Fibroblast of lung (primary cell): ENCODE results near the gene ADGRV1. TPM values are rescaled to one million over a fixed set of nuclear protein-coding genes. Genes with fewer than 3 reads are reported as not detected.

Experiments used
- DNase-seq, 2 donors: peaks; one replicate each; pipeline versions ENCODE4 v3.0.0 to v3.0.0-alpha.2; 2010; ENCODE audit warnings: low read depth in 2 of 2
- H2AFZ ChIP-seq: 2 replicates; pipeline ENCODE4 v1.5.1; 2012; ENCODE audit warnings: low read length, control low read depth, inconsistent platforms
- H3K27ac ChIP-seq: 2 replicates; pipeline ENCODE4 v1.5.1; 2011; ENCODE audit warnings: low read length, control low read depth; ENCODE audit not compliant: insufficient read depth
- H3K27me3 ChIP-seq: 2 replicates; pipeline ENCODE4 v1.5.1; 2011; ENCODE audit warnings: mild to moderate bottlenecking, low read length; ENCODE audit not compliant: control insufficient read depth, insufficient read depth
- H3K36me3 ChIP-seq: 2 replicates; pipeline ENCODE4 v1.5.1; 2011; ENCODE audit warnings: low read length; ENCODE audit not compliant: control insufficient read depth, insufficient read depth
- H3K4me1 ChIP-seq: 2 replicates; pipeline ENCODE4 v1.5.1; 2011; ENCODE audit warnings: low read length; ENCODE audit not compliant: control insufficient read depth, insufficient read depth; ENCODE audit errors: extremely low read depth
- H3K4me2 ChIP-seq: 2 replicates; pipeline ENCODE4 v1.5.1; 2011; ENCODE audit warnings: low read length, control low read depth; ENCODE audit not compliant: insufficient read depth; ENCODE audit errors: extremely low read depth
- H3K4me3 ChIP-seq, 4 experiments: fragments of 200-600 bp in 1 of 4; sonication (generic) in 1 of 4; replicated peaks in 1 of 4; 2 replicates each; pipeline ENCODE4 v1.5.1; 2011 to 2016; ENCODE audit warnings: low read length in 4 of 4, low read depth in 3 of 4, mild to moderate bottlenecking in 3 of 4, control low read depth in 2 of 4, inconsistent platforms in 1 of 4, mixed read lengths in 1 of 4; ENCODE audit not compliant: insufficient read depth in 1 of 4; ENCODE audit errors: control extremely low read depth in 1 of 4
- H3K79me2 ChIP-seq: 2 replicates; pipeline ENCODE4 v1.5.1; 2012; ENCODE audit warnings: mild to moderate bottlenecking, low read length, inconsistent platforms; ENCODE audit not compliant: control insufficient read depth, insufficient read depth
- H3K9ac ChIP-seq: 2 replicates; pipeline ENCODE4 v1.5.1; 2011; ENCODE audit warnings: mild to moderate bottlenecking, low read length, control low read depth; ENCODE audit not compliant: insufficient read depth
- H3K9me3 ChIP-seq: 2 replicates; pipeline ENCODE4 v1.5.1; 2012; ENCODE audit warnings: low read depth, low read length; ENCODE audit not compliant: control insufficient read depth, insufficient read depth
- H4K20me1 ChIP-seq: 2 replicates; pipeline ENCODE4 v1.5.1; 2011; ENCODE audit warnings: low read length; ENCODE audit not compliant: control insufficient read depth, insufficient read depth; ENCODE audit errors: extremely low read depth
- CTCF ChIP-seq, 2 donors: IDR thresholded peaks in 1 of 2; conservative IDR thresholded peaks in 1 of 2; 1 replicate in 1 of 2; 2 replicates in 1 of 2; pipeline ENCODE4 v1.5.1; 2011 to 2012; ENCODE audit warnings: low read length in 2 of 2, control low read depth in 1 of 2, inconsistent platforms in 1 of 2, low read depth in 1 of 2, mild to moderate bottlenecking in 1 of 2
- EZH2 ChIP-seq: IDR thresholded peaks from 2 replicates; pipeline ENCODE4 v1.5.1; 2012; ENCODE audit warnings: low read length, control low read depth, mild to moderate bottlenecking; ENCODE audit errors: missing control alignments
- polyA plus RNA-seq, 2 donors: library from polyadenylated mRNA; depleted of rRNA in 1 of 2; stranded (reverse) in 1 of 2; unstranded in 1 of 2; fragments of >200 nt; gene quantifications; 2 replicates each; pipeline ENCODE4 v1.2.1, GENCODE V29; 2011 to 2012; ENCODE audit warnings: missing spikeins in 1 of 2
- total RNA-seq: library from RNA; depleted of rRNA; stranded (reverse); fragments of >200 nt; gene quantifications from 2 replicates; pipeline ENCODE4 v1.2.1, GENCODE V29; 2014

The ADGRV1 gene
- total and polyA plus RNA-seq, 2 donors (not counting 1 experiment from before 2014, with no cell fraction given): 0.15 to 0.17 TPM

GRCh38 chr5:90886381-90886780 lies 327.8 kb downstream of the ADGRV1 start:
- H3K4me1 ChIP-seq: no peaks in the 10 kb centered on the region
- H3K79me2 ChIP-seq: no peaks in the 10 kb centered on the region
- H3K36me3 ChIP-seq: no peaks in the 10 kb centered on the region
- TF ChIP-seq CTCF (conservative IDR thresholded peaks at IDR 0.05 in 1 of 2, IDR thresholded peaks at IDR 0.05 in 1 of 2; ENCODE audit: low read depth in 1 of 2, low read length in 2 of 2) (no peak), EZH2 (no peak)
- no peaks in the 10 kb centered on the region for H3K9me3 ChIP-seq
- H3K9ac ChIP-seq: no peak overlapping the region
- H3K4me3 ChIP-seq: no peak overlapping the region
- no peaks in the 10 kb centered on the region for H4K20me1 ChIP-seq
- H3K27me3 ChIP-seq: no peaks in the 10 kb centered on the region
- H2AFZ ChIP-seq: no peak overlapping the region
- no peak overlapping the region for H3K27ac ChIP-seq
- no peak for DNase-seq
- no peak overlapping the region for H3K4me2 ChIP-seq

- Histone ChIP-seq H3K4me2 (no peak overlapping the region), H3K36me3 (no peaks in the 10 kb centered on the region), H3K4me1 (no peaks in the 10 kb centered on the region), H3K27me3 (no peaks in the 10 kb centered on the region), H3K79me2 (no peaks in the 10 kb centered on the region), H4K20me1 (no peaks in the 10 kb centered on the region), H3K9me3 (no peaks in the 10 kb centered on the region), H2AFZ (no peak overlapping the region), H3K9ac (no peak overlapping the region), H3K27ac (no peak overlapping the region), H3K4me3 (no peak overlapping the region)
- DNase-seq: peak; percentile 50 to 86
- no peak for TF ChIP-seq CTCF (conservative IDR thresholded peaks at IDR 0.05 in 1 of 2, IDR thresholded peaks at IDR 0.05 in 1 of 2; ENCODE audit: low read depth in 1 of 2, low read length in 2 of 2)
- no peak for TF ChIP-seq EZH2
Measured at GRCh38 chr5:90888511-90889324, 330.1 kb downstream of the ADGRV1 start.

- H3K79me2 ChIP-seq: no peaks in the 10 kb centered on the region
- no peak overlapping the region for H3K4me3 ChIP-seq
- H3K27me3 ChIP-seq: no peaks in the 10 kb centered on the region
- no peak overlapping the region for H2AFZ ChIP-seq
- H3K36me3 ChIP-seq: no peaks in the 10 kb centered on the region
- no peak overlapping the region for H3K4me2 ChIP-seq
- DNase-seq: no peak
- H3K27ac ChIP-seq: no peak overlapping the region
- TF ChIP-seq EZH2: no peak
- no peak for TF ChIP-seq CTCF (conservative IDR thresholded peaks at IDR 0.05 in 1 of 2, IDR thresholded peaks at IDR 0.05 in 1 of 2; ENCODE audit: low read depth in 1 of 2, low read length in 2 of 2)
- H3K4me1 ChIP-seq: no peaks in the 10 kb centered on the region
- H3K9ac ChIP-seq: no peak overlapping the region
- H4K20me1 ChIP-seq: no peaks in the 10 kb centered on the region
- H3K9me3 ChIP-seq: no peaks in the 10 kb centered on the region
Measured at GRCh38 chr5:90889325-90889600, 330.7 kb downstream of the ADGRV1 start.
